Measurements from ENCODE around the gene ACAP1. TPM values are rescaled to one million over a fixed set of nuclear protein-coding genes. Genes with fewer than 3 reads are reported as not detected.
A peak's percentile ranks its signal among the peaks of the same experiment; 100 is the strongest.

Gene ACAP1
- total RNA-seq, 3 donors from 2014 or later, result 3.4 to 6.6 (median 5.2) TPM

DNA sequence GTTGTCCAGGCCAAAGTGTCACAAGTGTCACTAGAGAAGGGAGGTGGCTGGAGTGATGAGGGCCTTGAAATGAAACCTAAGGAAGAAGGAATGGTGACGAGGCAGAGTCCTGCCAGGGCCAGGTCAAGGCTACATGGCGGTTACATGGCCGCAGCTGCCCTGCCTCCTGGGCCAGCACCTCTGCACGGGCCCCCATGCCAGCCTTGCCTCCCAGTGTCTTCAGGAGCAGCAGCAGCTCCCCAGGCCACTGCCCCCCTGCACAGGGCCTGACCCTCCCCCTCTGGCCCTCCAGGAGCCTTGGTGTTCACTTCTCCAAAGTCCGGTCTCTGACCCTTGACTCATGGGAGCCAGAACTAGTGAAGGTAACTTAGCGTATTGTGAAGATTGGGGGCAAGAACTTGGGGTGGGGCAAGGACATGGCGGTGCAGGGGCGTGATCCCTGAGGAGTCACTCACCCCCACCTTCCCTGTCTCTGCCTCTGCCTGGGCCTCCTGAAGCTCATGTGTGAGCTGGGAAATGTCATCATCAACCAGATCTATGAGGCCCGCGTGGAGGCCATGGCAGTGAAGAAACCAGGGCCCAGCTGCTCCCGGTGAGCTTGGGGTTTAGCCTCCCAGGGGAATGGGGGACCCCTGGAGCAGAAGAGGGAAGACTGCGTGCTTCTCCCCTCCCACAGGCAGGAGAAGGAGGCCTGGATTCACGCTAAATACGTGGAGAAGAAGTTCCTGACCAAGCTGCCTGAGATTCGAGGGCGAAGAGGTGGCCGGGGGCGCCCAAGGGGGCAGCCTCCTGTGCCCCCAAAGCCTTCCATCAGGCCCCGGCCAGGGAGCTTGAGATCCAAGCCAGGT, 11.5 kb downstream of the ACAP1 start:
- intact Hi-C loops (cut with DNase I; ENCODE audit: low total_unique reads), result no loop called here
- H3K9me3 ChIP-seq, result no peaks in the 10 kb centered on the region

DNA sequence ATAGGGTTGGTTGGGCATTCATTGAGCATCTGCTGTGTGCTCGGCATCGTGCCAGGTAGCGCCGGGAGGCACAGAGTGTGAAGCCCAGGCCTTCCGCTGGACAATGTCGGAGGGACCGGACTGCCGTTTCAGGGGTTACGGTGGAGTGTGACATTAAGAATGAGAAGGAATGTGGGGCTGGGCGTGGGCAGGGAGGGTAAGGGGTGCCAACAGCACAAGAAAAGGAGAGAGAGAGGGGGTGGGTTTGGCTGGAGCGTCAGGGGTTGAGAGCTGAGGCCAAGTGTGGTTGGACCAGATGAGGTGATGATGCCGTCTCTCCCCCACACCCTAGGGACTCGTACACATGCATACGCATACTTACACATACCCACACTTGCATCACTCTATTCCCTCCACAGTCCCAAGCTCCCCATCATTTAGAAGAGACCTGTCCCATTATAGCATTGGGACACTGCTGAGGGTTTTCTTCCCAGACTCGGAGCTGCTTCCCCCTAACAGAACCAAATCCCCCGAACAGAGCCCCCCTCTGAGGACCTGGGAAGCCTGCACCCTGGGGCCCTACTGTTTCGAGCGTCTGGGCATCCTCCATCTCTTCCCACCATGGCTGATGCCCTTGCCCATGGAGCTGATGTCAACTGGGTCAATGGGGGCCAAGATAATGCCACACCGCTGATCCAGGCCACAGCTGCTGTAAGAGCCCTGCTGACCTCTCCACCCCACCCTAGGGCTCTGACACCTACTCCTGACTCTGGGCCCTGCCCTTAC, 12.3 kb downstream of the ACAP1 start:
- Histone ChIP-seq H3K4me3 (no peak overlapping the region), H3K36me3 (no peaks in the 10 kb centered on the region), H3K27me3 (no peaks in the 10 kb centered on the region), H3K4me1 (peaks cover 0 to 11% of the 10 kb centered on the region in 2 donors), H3K27ac (no peak overlapping the region), H3K9me3 (no peaks in the 10 kb centered on the region)
- no peak for DNase-seq (ENCODE audit: low spot score in 2 of 2)
- intact Hi-C loops (cut with DNase I; ENCODE audit: low total_unique reads), result no loop called here
- TF ChIP-seq POLR2AphosphoS5 (IDR thresholded peaks at IDR 0.05), result no peak
- TF ChIP-seq, protein P1, sequence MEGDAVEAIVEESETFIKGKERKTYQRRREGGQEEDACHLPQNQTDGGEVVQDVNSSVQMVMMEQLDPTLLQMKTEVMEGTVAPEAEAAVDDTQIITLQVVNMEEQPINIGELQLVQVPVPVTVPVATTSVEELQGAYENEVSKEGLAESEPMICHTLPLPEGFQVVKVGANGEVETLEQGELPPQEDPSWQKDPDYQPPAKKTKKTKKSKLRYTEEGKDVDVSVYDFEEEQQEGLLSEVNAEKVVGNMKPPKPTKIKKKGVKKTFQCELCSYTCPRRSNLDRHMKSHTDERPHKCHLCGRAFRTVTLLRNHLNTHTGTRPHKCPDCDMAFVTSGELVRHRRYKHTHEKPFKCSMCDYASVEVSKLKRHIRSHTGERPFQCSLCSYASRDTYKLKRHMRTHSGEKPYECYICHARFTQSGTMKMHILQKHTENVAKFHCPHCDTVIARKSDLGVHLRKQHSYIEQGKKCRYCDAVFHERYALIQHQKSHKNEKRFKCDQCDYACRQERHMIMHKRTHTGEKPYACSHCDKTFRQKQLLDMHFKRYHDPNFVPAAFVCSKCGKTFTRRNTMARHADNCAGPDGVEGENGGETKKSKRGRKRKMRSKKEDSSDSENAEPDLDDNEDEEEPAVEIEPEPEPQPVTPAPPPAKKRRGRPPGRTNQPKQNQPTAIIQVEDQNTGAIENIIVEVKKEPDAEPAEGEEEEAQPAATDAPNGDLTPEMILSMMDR (IDR thresholded peaks at IDR 0.05), result no peak
- no peak for TF ChIP-seq POLR2A (IDR thresholded peaks at IDR 0.05)

More for the DNA sequence above, 11.5 kb downstream of the ACAP1 start:
- Histone ChIP-seq H3K27ac (no peak overlapping the region), H3K36me3 (no peaks in the 10 kb centered on the region), H3K4me1 (peaks cover 0 to 3% of the 10 kb centered on the region in 2 donors), H3K27me3 (peaks cover 0 to 7% of the 10 kb centered on the region in 2 donors), H3K4me3 (no peak overlapping the region)
- no peak for DNase-seq (ENCODE audit: low spot score in 2 of 2)
- TF ChIP-seq, protein P1 (IDR thresholded peaks at IDR 0.05), result no peak
- TF ChIP-seq POLR2A (IDR thresholded peaks at IDR 0.05) (no peak), POLR2AphosphoS5 (IDR thresholded peaks at IDR 0.05) (no peak)

DNA sequence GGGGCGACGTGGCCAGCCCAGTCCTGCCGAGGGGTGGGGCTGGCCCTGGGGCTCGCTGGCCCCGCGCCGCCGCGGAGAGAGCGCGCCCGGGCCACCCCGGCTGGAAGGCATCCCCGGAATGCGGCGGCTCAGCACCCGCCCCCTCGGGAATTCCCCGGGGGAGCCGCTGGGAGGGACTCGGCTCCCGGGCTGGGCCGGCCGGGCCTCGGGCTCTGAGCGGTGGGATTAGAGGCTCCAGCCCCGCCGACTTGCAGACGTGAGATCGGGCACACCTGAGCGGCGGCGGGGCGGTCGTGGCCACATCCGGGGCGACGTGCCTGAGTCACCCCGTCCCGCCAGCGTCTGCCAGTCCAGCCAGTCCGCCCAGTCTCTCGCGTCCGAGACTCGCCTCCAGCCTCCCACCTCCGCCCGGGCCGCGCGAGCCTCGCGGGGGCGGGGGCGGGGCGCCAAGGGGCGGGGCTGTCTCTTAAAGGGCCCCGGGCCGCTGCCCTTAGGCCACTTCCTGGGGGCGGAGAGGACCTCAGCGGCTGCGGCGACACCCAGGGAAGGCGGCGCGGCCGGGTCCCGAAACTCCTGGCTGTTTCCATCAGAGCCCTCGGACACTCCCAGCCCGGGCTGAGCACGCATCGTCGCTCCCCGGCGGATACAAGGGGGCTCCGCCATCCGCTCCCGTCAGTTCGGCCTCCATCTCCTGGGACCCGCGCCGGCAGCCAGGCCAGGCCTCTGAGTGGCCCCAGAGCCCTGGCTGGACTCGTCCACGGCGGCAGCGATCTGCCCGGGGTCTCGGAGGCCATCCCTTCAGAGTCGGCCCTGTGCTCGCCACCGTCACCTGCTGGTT, 15.6 kb downstream of the ACAP1 start, which contains the start of gene KCTD11:
KCTD11 (plus strand) TSS at position 498 of the 838 bp plus-strand sequence.
- DNase-seq (ENCODE audit: low spot score in 2 of 2), result peak; percentile 87 to 93
- peak within 1 kb of the TSS; percentile 98 to 99 for H3K27ac ChIP-seq
- TF ChIP-seq POLR2AphosphoS5 (IDR thresholded peaks at IDR 0.05) (peak; percentile 27 to 46 (median 34)), POLR2A (IDR thresholded peaks at IDR 0.05) (no peak)
- TF ChIP-seq, protein P1 (IDR thresholded peaks at IDR 0.05), result peak in 2 of 3 donors; percentile 65 to 78
- H3K36me3 ChIP-seq, result no peaks in the 10 kb centered on the region
- intact Hi-C loops (cut with DNase I; ENCODE audit: low total_unique reads), result loop anchor here (10.0 kb wide), 1 partner anchor 83 kb away; the partner anchor contains the start of genes FGF11 and TMEM102
- H3K9me3 ChIP-seq, result no peaks in the 10 kb centered on the region
- peak within 1 kb of the TSS; percentile 70 to 79 (median 72) for H3K4me3 ChIP-seq
- peaks cover 0 to 12% of the 10 kb centered on the region in 2 donors for H3K4me1 ChIP-seq
- H3K27me3 ChIP-seq, result no peaks in the 10 kb centered on the region

DNA sequence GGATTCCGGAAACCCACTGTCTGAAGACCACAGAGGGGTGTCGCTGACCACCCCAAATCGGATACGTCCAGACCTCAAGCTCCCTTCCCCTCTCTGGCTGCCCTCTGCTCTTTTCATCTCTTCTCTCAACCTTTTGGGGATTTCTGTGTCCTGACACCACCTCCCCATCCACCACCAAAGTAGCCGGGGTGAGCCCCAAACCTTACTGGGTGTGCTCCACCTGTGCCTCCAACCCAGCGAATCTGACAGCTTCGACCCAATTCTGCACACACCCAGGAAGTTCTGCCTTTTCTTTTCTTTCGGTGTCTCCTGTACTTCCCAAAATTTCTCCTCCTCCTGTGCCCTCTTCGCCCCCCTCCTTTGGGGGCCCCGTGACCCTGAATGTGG, 16.2 kb downstream of the ACAP1 start:
- no peak for DNase-seq (ENCODE audit: low spot score in 2 of 2)
- TF ChIP-seq, protein P1 (IDR thresholded peaks at IDR 0.05), result peak in 1 of 3 donors; percentile 88
- no peak for TF ChIP-seq POLR2AphosphoS5 (IDR thresholded peaks at IDR 0.05)
- H3K27me3 ChIP-seq, result no peaks in the 10 kb centered on the region
- peak overlapping the region; percentile 70 to 79 (median 72) for H3K4me3 ChIP-seq
- H3K4me1 ChIP-seq, result peaks cover 0 to 12% of the 10 kb centered on the region in 2 donors
- H3K9me3 ChIP-seq, result no peaks in the 10 kb centered on the region
- H3K36me3 ChIP-seq, result no peaks in the 10 kb centered on the region
- intact Hi-C loops (cut with DNase I; ENCODE audit: low total_unique reads), result loop anchor here (10.0 kb wide), 1 partner anchor 82 kb away; the partner anchor contains the start of genes FGF11 and TMEM102
- peak overlapping the region; percentile 98 to 99 for H3K27ac ChIP-seq

Measured in breast epithelium (tissue), 4 donors.